Psoas muscle (tissue), 8 donors: ENCODE data around the gene NEK11. TPM values are rescaled to one million over a fixed set of nuclear protein-coding genes. Genes with fewer than 3 reads are reported as not detected.

Source experiments
- ATAC-seq, 4 donors: fragments of 200-7000 bp; cut with Tn5 transposase; one replicate each; pipeline ENCODE4 v1.9.1; 2020; ENCODE audit warnings: moderate library complexity in 3 of 4, mild to moderate bottlenecking in 2 of 4
- DNase-seq, 2 donors: peaks; one replicate each; pipeline ENCODE4 v3.0.0-alpha.2; 2020
- H3K27ac ChIP-seq: fragments of 200-600 bp; one replicate; pipeline ENCODE4 v1.8.0; 2022
- H3K27me3 ChIP-seq, 3 donors: fragments of 200-600 bp in 1 of 3; one replicate each; pipeline versions ENCODE4 v1.6.1 to v1.8.0; 2013 to 2022; ENCODE audit warnings: low read length in 2 of 3, mild to moderate bottlenecking in 2 of 3, moderate library complexity in 1 of 3; ENCODE audit not compliant: insufficient read depth in 3 of 3
- H3K36me3 ChIP-seq, 2 donors: fragments of 200-600 bp in 1 of 2; one replicate each; pipeline versions ENCODE4 v1.6.1 to v1.8.0; 2013 to 2022; ENCODE audit warnings: low read depth in 1 of 2, mild to moderate bottlenecking in 1 of 2, moderate library complexity in 1 of 2; ENCODE audit not compliant: insufficient read depth in 1 of 2
- H3K4me1 ChIP-seq: fragments of 200-600 bp; one replicate; pipeline ENCODE4 v1.8.0; 2022
- H3K4me3 ChIP-seq: fragments of 200-600 bp; one replicate; pipeline ENCODE4 v1.8.0; 2022; ENCODE audit warnings: mild to moderate bottlenecking
- H3K9me3 ChIP-seq: fragments of 200-600 bp; one replicate; pipeline ENCODE4 v1.8.0; 2022
- WGBS, 3 donors: extraction: QIAGEN DNeasy Blood & Tissue Kit; methylation state at CpG; one replicate each; pipeline versions ENCODE4 v1.1.6 to v1.1.7; 2013; 5-methylcytosine and 5-hydroxymethylcytosine counted together
- intact Hi-C, 2 donors: fragments of 100-400 bp; cut with DNase I; formaldehyde crosslinking; loops; one replicate each; pipeline versions ENCODE4 v1.11.0 to v1.14.2; 2022
- polyA plus RNA-seq, 3 donors: library from polyadenylated mRNA; stranded (reverse); fragments of 200-250 nt; gene quantifications; one replicate each; pipeline ENCODE4 v1.2.3, GENCODE V29; 2013
- total RNA-seq, 4 donors: library from RNA; stranded (reverse); fragmentation: NEBNext Ultra II Directional in 2 of 4; extraction: Animal tissue kit (Norgen Biotek cat#: 25700) in 2 of 4; gene quantifications; one replicate each; pipeline versions ENCODE4 v1.2.1 to v1.2.4, GENCODE V29; 2021 to 2023
- TF ChIP-seq, protein P1 (sequence below): fragments of 200-600 bp; IDR thresholded peaks from one replicate; pipeline ENCODE4 v1.8.0; 2022; ENCODE audit warnings: antibody characterized with exemption
- donor health status: healthy with polysubstance abuse.
- donor health status: DM: no; HTN: no; CAD: no; lungs with moderate emphysema.
- donor health status: Bipolar disorder and iron deficiency.
- donor health status: healthy.
- donor health status: DM: yes; HTN: yes; CAD: no.
- donor health status: DM: no; HTN: no; CAD: no.
- donor health status: DM: no; HTN: no; CAD: no.
- donor health status: DM: yes; HTN: yes; CAD: no.

The NEK11 gene
- total and polyA plus RNA-seq, 7 donors: 1.5 to 7.2 (median 2.1) TPM

DNA sequence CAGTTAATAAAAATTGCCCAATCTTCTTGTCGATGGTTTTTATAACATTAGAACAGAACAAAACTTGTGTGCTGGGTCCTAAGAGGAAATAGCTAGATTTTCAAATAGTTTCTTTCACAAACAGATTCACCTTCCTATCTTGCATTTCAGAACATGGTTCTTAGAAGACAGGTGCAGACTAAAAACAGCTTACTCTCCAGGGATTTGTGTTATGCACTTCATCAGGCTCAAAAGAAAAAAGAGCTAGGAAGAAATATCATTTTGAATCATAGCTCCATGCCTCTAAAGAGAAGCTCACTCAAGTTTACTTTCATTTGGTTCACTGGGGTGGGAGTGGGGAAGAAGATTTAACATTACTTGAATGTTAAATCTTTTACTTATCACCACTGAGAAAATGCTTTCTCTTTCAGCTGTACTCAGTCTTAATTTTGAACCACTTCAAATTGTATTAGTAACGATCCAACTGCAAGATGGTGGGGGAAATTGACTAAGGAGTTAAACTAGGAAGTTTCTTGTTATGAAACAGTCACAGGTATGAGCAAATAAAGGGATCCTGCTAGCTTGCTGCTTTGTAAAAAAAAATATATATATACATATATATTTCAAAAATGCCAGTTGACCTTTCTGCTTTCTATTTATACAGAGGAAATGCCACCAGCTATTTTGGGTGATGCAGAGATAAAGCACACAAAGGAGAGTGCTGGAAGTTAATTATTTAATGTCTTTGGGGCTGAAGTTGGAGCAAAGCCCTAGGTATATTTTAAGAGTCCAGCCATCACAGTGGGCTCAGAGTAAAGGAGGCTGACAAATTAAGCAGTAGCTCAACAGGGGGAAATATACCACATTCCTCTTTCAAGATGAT lies 326.6 kb downstream of the NEK11 start:
- WGBS, 3 donors: 43 to 59% (median 56%) methylated on average over 2 of the region's 2 CpGs
- intact Hi-C loops: loop anchor here in 1 of 2 donors (5.0 kb wide), 1 partner anchor 71 kb away; no protein-coding TSS in a partner anchor

DNA sequence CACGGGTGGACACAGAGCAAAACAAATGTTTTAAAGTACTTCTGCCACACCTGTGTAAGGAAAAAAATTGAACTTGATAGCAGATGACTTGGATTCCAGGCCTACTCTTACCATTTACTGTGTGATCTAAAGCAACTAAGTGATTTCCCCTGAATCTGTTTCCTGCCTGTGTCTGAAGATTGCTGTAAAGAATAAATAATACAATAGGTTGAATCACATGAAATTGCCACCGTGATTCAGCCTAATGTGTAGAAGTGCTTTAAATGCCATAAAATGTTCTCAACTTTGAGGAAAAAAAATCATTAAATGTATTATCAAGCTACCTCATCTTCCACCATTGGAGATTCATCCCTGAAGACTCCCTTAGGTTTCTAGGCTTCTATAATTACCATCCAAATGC lies 327.3 kb downstream of the NEK11 start:
- no peak overlapping the region for H3K27ac ChIP-seq
- 53 to 68% (median 62%) methylated on average over 2 of the region's 2 CpGs for WGBS, 3 donors
- no peak for DNase-seq
- H3K27me3 ChIP-seq: no peaks in the 10 kb centered on the region
- H3K4me1 ChIP-seq: peaks cover 29% of the 10 kb centered on the region
- no peak overlapping the region for H3K4me3 ChIP-seq
- H3K36me3 ChIP-seq: no peaks in the 10 kb centered on the region
- intact Hi-C loops: loop anchor here in 1 of 2 donors (5.0 kb wide), 1 partner anchor 72 kb away; no protein-coding TSS in a partner anchor
- no peaks in the 10 kb centered on the region for H3K9me3 ChIP-seq
- TF ChIP-seq, protein P1, sequence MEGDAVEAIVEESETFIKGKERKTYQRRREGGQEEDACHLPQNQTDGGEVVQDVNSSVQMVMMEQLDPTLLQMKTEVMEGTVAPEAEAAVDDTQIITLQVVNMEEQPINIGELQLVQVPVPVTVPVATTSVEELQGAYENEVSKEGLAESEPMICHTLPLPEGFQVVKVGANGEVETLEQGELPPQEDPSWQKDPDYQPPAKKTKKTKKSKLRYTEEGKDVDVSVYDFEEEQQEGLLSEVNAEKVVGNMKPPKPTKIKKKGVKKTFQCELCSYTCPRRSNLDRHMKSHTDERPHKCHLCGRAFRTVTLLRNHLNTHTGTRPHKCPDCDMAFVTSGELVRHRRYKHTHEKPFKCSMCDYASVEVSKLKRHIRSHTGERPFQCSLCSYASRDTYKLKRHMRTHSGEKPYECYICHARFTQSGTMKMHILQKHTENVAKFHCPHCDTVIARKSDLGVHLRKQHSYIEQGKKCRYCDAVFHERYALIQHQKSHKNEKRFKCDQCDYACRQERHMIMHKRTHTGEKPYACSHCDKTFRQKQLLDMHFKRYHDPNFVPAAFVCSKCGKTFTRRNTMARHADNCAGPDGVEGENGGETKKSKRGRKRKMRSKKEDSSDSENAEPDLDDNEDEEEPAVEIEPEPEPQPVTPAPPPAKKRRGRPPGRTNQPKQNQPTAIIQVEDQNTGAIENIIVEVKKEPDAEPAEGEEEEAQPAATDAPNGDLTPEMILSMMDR: no peak
- ATAC-seq: no peak

More for the DNA sequence above, 326.6 kb downstream of the NEK11 start:
- Histone ChIP-seq H3K9me3 (no peaks in the 10 kb centered on the region), H3K27me3 (no peaks in the 10 kb centered on the region), H3K36me3 (no peaks in the 10 kb centered on the region), H3K4me1 (peaks cover 29% of the 10 kb centered on the region), H3K4me3 (no peak overlapping the region), H3K27ac (peak overlapping the region; percentile 14)
- no peak for DNase-seq
- ATAC-seq: no peak
- TF ChIP-seq, protein P1: no peak

- Histone ChIP-seq H3K4me3 (no peak overlapping the region), H3K27ac (no peak overlapping the region), H3K27me3 (no peaks in the 10 kb centered on the region), H3K36me3 (no peaks in the 10 kb centered on the region), H3K9me3 (no peaks in the 10 kb centered on the region), H3K4me1 (peaks cover 16% of the 10 kb centered on the region)
- TF ChIP-seq, protein P1: no peak
- intact Hi-C loops: no loop called here
- no peak for DNase-seq
- ATAC-seq: no peak
- 90 to 93% (median 92%) methylated on average over 5 of the region's 5 CpGs for WGBS, 3 donors
Measured at GRCh38 chr3:131356006-131356595, 329.4 kb downstream of the NEK11 start.

- no peaks in the 10 kb centered on the region for H3K36me3 ChIP-seq
- no peak overlapping the region for H3K4me3 ChIP-seq
- no peaks in the 10 kb centered on the region for H3K9me3 ChIP-seq
- H3K4me1 ChIP-seq: peaks cover 18% of the 10 kb centered on the region
- no peak for DNase-seq
- H3K27me3 ChIP-seq: no peaks in the 10 kb centered on the region
- WGBS, 3 donors: 92 to 100% (median 97%) methylated on average over 1 of the region's 1 CpG
- no peak for ATAC-seq
- TF ChIP-seq, protein P1: no peak
- intact Hi-C loops: no loop called here
- H3K27ac ChIP-seq: no peak overlapping the region
Measured at GRCh38 chr3:131357275-131357674, 330.6 kb downstream of the NEK11 start.
